Endothelial cell of umbilical vein (primary cell): ENCODE results near the gene CDK19.

ENCODE experiments used
- CTCF ChIP-seq, 2 donors: IDR thresholded peaks; 1 replicate in 1 of 2; 2 replicates in 1 of 2; pipeline ENCODE4 v1.5.1; 2011; ENCODE audit warnings: low read length in 2 of 2, mild to moderate bottlenecking in 2 of 2, moderate library complexity in 2 of 2, control low read depth in 1 of 2, inconsistent platforms in 1 of 2, low read depth in 1 of 2; ENCODE audit not compliant: insufficient read depth in 1 of 2; ENCODE audit errors: extremely low read depth in 1 of 2
- EZH2 ChIP-seq: IDR thresholded peaks from 2 replicates; pipeline ENCODE4 v1.6.1; 2012; ENCODE audit warnings: borderline replicate concordance, low read depth, mild to moderate bottlenecking, moderate library complexity, low read length, inconsistent platforms; ENCODE audit not compliant: severe bottlenecking
- FOS ChIP-seq: IDR thresholded peaks from 2 replicates; pipeline ENCODE4 v1.6.1; 2011; ENCODE audit warnings: mild to moderate bottlenecking, low read length, moderate library complexity, borderline replicate concordance; ENCODE audit not compliant: insufficient read depth
- JUN ChIP-seq: IDR thresholded peaks from 2 replicates; pipeline ENCODE4 v1.6.1; 2011; ENCODE audit warnings: borderline replicate concordance, low read depth; ENCODE audit not compliant: insufficient read length, insufficient read depth
- MYC ChIP-seq: IDR thresholded peaks from one replicate; pipeline ENCODE4 v1.6.1; 2011; ENCODE audit warnings: mild to moderate bottlenecking, low read depth, low read length
- POLR2A ChIP-seq: IDR thresholded peaks from 2 replicates; pipeline ENCODE4 v1.6.1; 2012; ENCODE audit warnings: low read depth, mild to moderate bottlenecking, control low read depth, low read length
- POLR2AphosphoS5 ChIP-seq: IDR thresholded peaks from 2 replicates; pipeline ENCODE4 v1.6.1; 2012; ENCODE audit warnings: low read depth, mild to moderate bottlenecking, control low read depth, low read length, moderate library complexity; ENCODE audit not compliant: insufficient read depth

GRCh38 chr6:110612298-110612697 is 203.0 kb downstream of the CDK19 start:
- no peak for TF ChIP-seq CTCF (IDR thresholded peaks at IDR 0.05; ENCODE audit: extremely low read depth in 1 of 2, insufficient read depth in 1 of 2, low read depth in 1 of 2, low read length in 2 of 2)
- TF ChIP-seq MYC: no peak
- TF ChIP-seq EZH2: no peak
- TF ChIP-seq POLR2AphosphoS5: no peak
- TF ChIP-seq POLR2A: no peak
- TF ChIP-seq JUN: no peak
- no peak for TF ChIP-seq FOS
